Mesothelial cell of epicardium (in vitro differentiated cells): ENCODE results near the gene CPN1. TPM values are rescaled to one million over a fixed set of nuclear protein-coding genes. Genes with fewer than 3 reads are reported as not detected.

Source experiments
- DNase-seq, 2 experiments: peaks; one replicate each; pipeline ENCODE4 v3.0.0; 2021; ENCODE audit warnings: low spot score in 2 of 2; ENCODE audit not compliant: unreplicated experiment in 2 of 2
- H3K27ac Mint-ChIP-seq: 2 replicates; pipeline ENCODE4 v1.8.0; 2021; ENCODE audit warnings: mixed read lengths
- H3K27me3 Mint-ChIP-seq: 2 replicates; pipeline ENCODE4 v1.8.0; 2021; ENCODE audit warnings: low read depth, mixed read lengths
- H3K36me3 Mint-ChIP-seq: 2 replicates; pipeline ENCODE4 v1.8.0; 2021; ENCODE audit warnings: mixed read lengths
- H3K4me1 Mint-ChIP-seq: 2 replicates; pipeline ENCODE4 v1.8.0; 2021; ENCODE audit warnings: mixed read lengths
- H3K4me3 Mint-ChIP-seq: 2 replicates; pipeline ENCODE4 v1.8.0; 2021; ENCODE audit warnings: mild to moderate bottlenecking, moderate library complexity, mixed read lengths
- H3K9me3 Mint-ChIP-seq: 2 replicates; pipeline ENCODE4 v1.8.0; 2021; ENCODE audit warnings: mixed read lengths
- total RNA-seq: library from RNA; stranded (reverse); gene quantifications from 3 replicates; pipeline ENCODE4 v1.2.1, GENCODE V29; 2021
- TF ChIP-seq, protein P1 (sequence below): fragments of 200-600 bp; sonication (generic); IDR thresholded peaks from one replicate; pipeline ENCODE4 v1.5.0; 2021; ENCODE audit warnings: antibody characterized with exemption; ENCODE audit not compliant: unreplicated experiment

CPN1 gene
- total RNA-seq, 1 donor from 2014 or later = not detected

DNA sequence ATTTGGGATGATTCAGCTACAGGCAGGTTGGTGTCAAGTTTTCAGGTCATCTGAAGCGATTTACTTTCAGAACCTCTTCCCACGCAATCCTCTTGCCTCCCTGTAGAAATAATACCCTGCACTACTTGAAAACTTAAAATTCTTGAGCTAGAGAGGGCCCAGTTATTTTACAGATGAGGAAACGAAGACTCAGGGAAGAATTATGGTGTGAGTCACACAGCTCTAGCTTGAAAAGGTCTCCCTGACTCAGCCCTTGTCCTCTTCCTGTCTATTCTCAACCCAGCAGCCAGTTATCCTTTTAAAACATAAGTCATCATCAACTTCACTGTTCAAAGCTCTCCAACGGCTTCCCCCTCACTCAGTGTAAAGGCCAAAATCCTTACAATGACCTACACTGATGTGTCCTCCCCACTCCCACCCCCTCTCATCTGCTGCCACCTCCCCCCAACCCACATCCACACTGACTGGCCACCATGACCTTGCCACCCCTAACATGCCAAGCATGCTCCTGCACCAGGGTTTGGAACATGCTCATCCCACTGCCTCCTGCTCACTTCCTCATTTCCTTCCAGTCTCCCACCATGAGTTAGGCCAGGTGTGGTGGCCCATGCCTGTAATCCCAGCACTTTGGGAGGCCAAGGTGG, 75.3 kb downstream of the CPN1 start:
- TF ChIP-seq, protein P1, sequence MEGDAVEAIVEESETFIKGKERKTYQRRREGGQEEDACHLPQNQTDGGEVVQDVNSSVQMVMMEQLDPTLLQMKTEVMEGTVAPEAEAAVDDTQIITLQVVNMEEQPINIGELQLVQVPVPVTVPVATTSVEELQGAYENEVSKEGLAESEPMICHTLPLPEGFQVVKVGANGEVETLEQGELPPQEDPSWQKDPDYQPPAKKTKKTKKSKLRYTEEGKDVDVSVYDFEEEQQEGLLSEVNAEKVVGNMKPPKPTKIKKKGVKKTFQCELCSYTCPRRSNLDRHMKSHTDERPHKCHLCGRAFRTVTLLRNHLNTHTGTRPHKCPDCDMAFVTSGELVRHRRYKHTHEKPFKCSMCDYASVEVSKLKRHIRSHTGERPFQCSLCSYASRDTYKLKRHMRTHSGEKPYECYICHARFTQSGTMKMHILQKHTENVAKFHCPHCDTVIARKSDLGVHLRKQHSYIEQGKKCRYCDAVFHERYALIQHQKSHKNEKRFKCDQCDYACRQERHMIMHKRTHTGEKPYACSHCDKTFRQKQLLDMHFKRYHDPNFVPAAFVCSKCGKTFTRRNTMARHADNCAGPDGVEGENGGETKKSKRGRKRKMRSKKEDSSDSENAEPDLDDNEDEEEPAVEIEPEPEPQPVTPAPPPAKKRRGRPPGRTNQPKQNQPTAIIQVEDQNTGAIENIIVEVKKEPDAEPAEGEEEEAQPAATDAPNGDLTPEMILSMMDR = no peak
- DNase-seq = no peak
- Mint-ChIP-seq H3K4me1 (peaks cover 69% of the 10 kb centered on the region), H3K9me3 (no peaks in the 10 kb centered on the region), H3K27ac (peak overlapping the region; percentile 60), H3K4me3 (no peak overlapping the region), H3K27me3 (no peaks in the 10 kb centered on the region), H3K36me3 (peaks cover 4% of the 10 kb centered on the region)

DNA sequence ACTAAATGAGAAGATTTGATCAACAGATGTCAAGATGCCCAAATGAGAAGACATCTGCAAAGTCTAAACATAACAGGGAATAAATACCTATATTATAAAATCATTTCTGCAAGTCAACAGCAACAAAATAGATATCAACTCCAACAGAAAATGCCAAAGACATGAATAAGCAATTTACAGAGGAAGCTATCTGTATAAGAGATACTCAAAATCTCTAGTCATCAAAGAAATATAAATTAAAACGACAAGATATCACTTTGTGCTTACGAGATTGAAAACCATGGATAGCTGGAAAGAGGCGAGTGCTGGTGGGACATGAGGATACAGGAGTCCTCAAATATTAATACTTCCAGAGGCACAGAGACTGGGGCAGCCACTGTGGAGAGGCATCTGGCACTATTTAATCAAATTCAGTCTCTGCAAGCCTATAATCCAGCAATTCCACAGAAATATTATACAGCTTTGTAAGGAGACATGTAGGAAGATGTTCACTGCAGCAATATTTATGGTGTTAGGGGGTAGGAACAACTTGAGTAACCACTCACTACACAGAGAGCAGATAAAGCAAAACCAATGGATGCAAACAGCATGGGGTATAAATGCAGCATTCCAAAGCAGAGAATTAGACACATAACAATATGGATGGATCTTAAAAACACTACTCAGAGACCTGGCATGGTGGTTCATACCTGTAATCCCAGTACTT, 76.7 kb downstream of the CPN1 start:
- TF ChIP-seq, protein P1 = no peak
- Mint-ChIP-seq H3K4me3 (no peak overlapping the region), H3K9me3 (no peaks in the 10 kb centered on the region), H3K4me1 (peaks cover 66% of the 10 kb centered on the region), H3K36me3 (peaks cover 4% of the 10 kb centered on the region), H3K27ac (peak overlapping the region; percentile 36), H3K27me3 (no peaks in the 10 kb centered on the region)
- DNase-seq = no peak

DNA sequence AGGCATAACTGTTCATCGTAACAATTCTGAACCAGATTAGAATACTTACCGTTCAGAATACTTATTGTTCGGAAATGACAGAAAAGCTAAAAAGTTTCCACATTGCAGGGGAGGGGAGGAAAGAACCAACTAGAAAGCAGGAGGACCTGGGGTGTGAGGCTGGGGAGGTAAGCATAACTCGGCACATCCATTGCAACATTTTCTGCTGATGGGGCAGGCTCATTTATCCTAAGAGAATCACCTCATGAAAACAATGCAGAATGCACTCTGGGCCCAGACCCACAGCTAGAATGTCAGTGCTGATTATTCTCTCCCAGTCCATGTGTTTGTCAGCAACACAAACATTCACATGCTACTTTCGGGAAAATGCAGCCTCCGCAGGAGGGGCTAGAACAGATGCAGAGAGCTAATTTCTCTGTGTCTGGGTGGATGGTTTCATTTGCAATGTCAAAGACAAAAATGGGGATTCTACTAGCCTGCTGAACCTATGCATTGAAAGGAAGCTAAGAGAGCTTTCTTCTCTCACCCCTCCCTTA, 81.5 kb downstream of the CPN1 start:
- no peaks in the 10 kb centered on the region for H3K27me3 Mint-ChIP-seq
- H3K4me3 Mint-ChIP-seq = no peak overlapping the region
- peaks cover 62% of the 10 kb centered on the region for H3K4me1 Mint-ChIP-seq
- no peaks in the 10 kb centered on the region for H3K9me3 Mint-ChIP-seq
- peak overlapping the region; percentile 51 for H3K27ac Mint-ChIP-seq
- peaks cover 4% of the 10 kb centered on the region for H3K36me3 Mint-ChIP-seq
- DNase-seq = no peak
- TF ChIP-seq, protein P1 = no peak

- H3K9me3 Mint-ChIP-seq = no peaks in the 10 kb centered on the region
- TF ChIP-seq, protein P1 = no peak
- H3K4me3 Mint-ChIP-seq = no peak overlapping the region
- peaks cover 4% of the 10 kb centered on the region for H3K36me3 Mint-ChIP-seq
- no peak for DNase-seq
- no peaks in the 10 kb centered on the region for H3K27me3 Mint-ChIP-seq
- peaks cover 58% of the 10 kb centered on the region for H3K4me1 Mint-ChIP-seq
- H3K27ac Mint-ChIP-seq = peak overlapping the region; percentile 86
Observed at GRCh38 chr10:99999319-100000108, 82.2 kb downstream of the CPN1 start.

- peak overlapping the region; percentile 86 for H3K27ac Mint-ChIP-seq
- no peak overlapping the region for H3K4me3 Mint-ChIP-seq
- DNase-seq = no peak
- H3K36me3 Mint-ChIP-seq = peaks cover 4% of the 10 kb centered on the region
- TF ChIP-seq, protein P1 = no peak
- H3K9me3 Mint-ChIP-seq = no peaks in the 10 kb centered on the region
- peaks cover 60% of the 10 kb centered on the region for H3K4me1 Mint-ChIP-seq
- H3K27me3 Mint-ChIP-seq = no peaks in the 10 kb centered on the region
Observed at GRCh38 chr10:99998889-99999288, 82.8 kb downstream of the CPN1 start.
